Frontal cortex (tissue), 4 donors: ENCODE data around the gene DCAF17. TPM values are rescaled to one million over a fixed set of nuclear protein-coding genes. Genes with fewer than 3 reads are reported as not detected.
"Not testable (repeated sequence)": the region's sequence is repeated elsewhere in the genome, so short reads cannot be mapped to it uniquely, and the experiment has no call there.

Source experiments
- DNase-seq, 2 donors: peaks; one replicate each; pipeline ENCODE4 v3.0.0; 2012; ENCODE audit warnings: low spot score in 2 of 2
- FAIRE-seq: peaks from 2 replicates; lab custom pipeline; 2012; peaks lifted over from hg19 to GRCh38; lab: Jason Lieb, UNC
- total RNA-seq: library from RNA; depleted of rRNA; stranded (reverse); fragments of >200 nt; gene quantifications from one replicate; pipeline ENCODE4 v1.2.3, GENCODE V29; 2014
- donor health status: control.
- donor health status: control.
- donor health status: control.

Gene DCAF17
- total RNA-seq, 1 donor from 2014 or later = 70.5 TPM

DNA sequence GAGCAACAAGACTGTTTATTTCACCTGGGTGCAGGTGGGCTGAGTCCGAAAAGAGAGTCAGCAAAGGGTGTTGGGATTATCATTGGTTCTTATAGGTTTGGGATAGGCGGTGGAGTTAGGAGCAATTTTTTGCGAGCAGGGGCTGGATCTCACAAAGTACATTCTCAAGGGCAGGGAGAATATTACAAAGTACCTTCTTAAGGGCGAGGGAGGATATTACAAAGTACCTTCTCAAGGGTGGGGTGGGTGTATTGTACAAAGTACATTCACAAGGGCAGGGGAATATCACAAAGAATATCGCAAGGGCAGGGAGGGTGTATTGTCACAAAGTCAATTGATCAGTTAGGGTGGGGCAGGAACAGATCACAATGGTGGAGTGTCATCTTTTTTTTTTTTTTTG lies 63.6 kb downstream of the DCAF17 start:
- FAIRE-seq, DNase-seq: not testable (repeated sequence)

DNA sequence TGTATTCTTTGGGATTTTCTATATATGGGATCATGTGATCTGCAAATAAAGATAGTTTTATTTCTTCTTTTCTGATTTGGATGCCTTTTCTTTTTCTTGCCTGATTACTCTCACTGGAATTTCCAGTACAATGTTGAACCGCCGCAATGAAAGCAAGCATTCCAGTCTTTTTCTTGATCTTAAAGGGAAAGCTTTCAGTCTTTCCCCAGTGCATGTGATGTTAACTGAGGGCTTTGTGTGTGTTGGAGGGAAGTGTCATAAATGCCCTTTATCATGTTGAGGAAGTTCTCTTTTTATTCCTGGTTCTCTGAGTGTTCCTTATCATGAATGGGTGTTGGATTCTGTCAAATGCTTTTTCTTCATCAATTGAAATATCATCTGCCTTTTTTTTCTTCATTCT lies 71.3 kb downstream of the DCAF17 start:
- no peak for FAIRE-seq

DNA sequence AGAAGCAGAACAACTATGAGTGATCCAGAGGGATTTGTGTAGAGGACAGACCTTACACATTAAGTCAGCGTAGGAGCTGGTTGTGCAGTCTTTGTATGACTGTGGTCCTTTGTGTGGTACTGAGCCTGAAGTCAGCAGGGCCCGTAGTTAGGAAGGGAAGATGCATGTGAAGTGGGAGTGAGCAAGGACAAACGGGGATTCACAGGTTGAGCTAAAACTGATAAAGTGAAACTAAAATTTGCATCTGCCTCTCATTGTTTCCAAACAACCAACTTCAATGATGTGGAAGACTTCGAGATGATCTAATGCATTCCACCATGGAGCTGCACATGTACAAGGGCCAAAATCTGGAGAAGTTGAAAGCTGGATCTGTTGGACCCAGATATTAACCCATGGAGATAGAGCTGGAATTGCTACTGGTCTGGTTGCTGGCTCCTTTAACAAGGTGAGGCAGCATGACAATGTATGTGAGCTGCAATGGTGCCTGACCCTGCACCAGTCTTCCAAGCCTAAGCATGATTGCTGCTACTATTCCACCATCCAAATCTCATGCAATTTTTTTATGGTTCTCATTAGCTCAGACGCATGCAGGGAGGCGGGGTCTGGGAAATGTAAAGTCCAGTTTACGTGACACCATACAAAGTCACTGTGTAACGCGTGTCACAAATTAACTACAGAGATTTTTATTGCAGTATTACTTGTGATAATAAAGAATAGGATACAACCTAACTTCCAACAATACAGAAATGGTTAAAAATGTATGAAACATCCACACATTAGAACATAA lies 76.1 kb downstream of the DCAF17 start:
- no peak for FAIRE-seq
- no peak for DNase-seq

More for the DNA sequence above, 71.3 kb downstream of the DCAF17 start:
- DNase-seq = no peak

DNA sequence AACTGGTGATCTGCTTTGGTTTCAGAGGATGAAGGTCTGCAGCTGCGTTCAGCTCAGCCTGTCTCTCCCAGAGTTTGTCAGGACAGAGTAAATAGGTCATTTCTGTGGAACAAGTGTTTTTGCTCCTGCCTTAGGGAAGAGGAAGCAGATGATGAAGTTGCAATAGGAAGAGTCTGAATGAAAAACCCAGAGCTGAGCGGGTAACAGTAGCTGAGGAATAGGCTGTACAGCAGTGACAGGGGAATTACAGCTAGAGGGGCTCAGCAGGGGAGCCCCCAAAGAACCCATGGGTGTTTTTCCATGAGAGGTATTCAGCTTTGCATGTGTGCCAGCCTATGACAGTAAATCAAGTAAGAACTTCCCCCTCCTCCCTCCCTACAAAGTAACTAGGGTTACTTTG lies 78.0 kb downstream of the DCAF17 start:
- DNase-seq (no peak), FAIRE-seq (no peak)

DNA sequence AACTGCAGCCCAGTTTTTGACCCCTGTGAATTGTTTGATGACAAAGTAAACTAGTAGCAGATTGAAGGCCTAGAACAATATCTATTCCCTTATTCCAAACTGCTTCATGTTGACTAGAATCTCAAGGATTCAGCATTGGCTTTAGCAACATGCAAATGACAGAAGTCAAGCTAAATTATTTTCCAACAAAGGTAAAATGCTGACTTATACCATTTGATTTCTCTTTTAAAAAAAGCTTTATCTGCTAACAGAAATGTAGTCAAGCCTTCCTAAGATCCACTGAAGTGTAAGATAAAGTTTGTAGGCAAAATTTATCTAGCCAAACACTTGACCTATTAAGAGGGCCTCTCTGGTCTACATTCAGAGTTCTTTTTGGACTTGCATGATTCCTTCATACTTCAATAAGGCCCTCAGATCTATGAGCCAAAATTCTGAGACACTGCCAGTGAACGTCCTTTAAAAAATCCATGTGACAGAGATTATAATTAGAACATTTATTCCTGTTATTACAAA lies 78.7 kb downstream of the DCAF17 start:
- FAIRE-seq (no peak), DNase-seq (no peak)

DNA sequence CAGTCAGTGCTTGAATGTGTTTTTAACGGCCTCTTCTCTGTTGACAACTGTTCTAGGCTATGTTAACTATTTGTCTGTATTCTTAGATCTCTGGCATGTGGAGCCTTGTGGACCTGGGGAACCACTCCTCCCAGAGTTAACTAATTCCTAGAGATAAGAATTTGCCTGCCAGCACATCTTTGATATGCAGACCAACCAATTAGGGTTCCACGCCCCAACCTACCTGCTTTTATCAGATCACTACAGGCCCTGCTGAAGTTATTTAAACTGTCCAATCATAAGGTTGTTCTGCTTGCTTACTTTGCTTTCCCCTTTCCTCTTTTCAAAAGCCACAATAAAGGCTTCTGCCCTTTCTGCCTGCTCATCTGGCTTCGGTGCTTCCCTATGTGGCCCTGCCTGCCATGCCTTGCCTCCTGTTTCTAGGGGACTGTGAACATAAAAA lies 79.7 kb downstream of the DCAF17 start:
- no peak for FAIRE-seq
- no peak for DNase-seq

DNA sequence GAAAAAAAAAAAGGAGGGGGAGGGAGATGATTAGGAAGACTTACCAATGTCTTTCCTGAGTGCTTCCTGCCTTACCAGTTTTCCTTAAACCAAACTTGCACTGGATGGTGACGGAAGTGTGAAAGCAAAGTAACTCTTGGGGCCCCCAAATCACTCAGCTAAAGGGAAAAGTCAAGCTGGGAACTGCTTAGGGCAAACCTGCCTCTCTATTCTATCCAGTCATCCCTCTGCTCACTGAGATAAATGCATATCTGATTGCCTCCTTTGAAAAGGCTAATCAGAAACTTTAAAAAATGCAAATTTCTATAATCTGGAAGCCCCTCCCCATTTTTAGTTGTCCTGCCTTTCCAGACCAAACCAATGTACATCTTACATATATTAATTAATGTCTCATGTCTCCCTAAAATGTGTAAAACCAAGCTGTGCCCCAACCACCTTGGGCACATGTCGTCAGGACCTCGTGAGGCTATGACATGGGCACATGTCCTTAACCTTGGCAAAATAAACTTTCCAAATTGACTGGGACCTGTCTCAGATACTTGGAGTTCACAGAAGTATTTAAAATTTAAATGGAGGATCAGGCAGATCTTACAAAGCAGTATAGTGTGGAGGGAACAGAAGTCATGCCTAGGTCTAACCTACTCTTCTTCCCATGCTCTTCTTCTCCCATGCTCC lies 81.0 kb downstream of the DCAF17 start:
- FAIRE-seq (no peak), DNase-seq (no peak)

DNA sequence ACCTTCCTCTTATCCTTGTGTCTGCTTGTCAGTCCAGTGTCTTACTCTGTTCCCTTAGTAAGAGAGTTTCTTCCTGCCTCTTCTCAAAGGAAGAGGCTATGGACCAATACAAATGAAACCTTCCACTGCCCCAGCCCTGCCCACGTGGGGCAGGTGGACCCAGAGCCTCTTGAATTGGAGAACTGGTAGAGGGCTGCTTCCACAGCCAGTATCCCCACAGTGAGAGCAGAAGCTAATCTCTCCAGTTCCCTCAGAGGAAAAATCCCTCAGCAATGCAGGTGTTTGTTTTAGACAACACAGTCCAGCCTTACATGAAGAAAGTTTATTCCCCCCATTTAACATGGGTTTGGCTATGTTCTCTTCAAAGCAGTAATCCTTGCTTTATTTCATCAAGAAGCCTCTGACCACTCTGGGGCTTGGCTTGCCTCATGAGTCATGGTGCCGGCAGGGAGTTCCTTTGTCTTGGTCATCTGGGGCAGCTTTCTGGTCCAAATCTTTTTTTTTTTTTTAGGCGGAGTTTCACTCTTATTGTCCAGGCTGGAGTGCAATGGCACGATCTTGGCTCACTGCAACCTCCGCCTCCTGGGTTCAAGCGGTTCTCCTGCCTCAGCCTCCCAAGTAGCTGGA lies 81.8 kb downstream of the DCAF17 start:
- no peak for DNase-seq
- no peak for FAIRE-seq

DNA sequence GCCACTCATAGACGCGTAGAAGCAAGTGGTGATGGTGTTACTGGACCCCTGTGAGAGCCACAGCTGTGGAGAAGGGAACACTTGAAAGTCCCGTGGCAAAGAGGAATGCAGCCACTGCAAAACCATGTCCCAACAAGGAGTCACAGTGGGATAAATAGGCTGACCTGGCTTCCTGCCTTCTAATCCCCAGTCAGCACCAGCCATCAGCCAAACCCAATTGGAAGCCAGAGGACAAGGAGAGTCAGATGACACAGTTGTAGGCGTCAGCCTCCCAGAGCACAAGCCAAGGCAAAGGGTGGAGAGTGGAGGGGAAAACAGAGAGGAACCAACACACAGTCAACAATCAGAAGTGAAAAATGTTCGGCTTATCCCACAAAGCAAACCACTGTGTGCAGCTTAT lies 82.8 kb downstream of the DCAF17 start:
- no peak for DNase-seq
- no peak for FAIRE-seq

DNA sequence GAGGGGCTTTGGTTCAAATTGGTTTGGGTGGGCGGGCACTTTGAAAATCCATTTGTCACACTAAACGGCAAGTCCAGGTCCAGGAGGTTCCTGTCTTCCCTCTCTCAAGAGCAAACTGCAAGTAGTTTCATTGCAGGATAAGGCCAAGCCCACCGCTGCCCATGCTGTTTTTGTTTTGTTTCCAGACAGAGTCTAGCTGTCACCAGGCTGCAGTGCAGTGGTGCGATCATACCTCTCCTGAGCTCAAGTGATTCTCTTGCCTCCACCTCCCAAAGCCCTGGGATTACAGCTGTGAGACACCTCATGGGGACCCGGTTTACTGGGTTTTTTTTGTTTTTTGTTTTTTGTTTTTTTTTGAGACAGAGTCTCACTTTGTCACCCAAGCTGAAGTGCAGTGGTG lies 86.4 kb downstream of the DCAF17 start:
- FAIRE-seq (no peak), DNase-seq (no peak)

DNA sequence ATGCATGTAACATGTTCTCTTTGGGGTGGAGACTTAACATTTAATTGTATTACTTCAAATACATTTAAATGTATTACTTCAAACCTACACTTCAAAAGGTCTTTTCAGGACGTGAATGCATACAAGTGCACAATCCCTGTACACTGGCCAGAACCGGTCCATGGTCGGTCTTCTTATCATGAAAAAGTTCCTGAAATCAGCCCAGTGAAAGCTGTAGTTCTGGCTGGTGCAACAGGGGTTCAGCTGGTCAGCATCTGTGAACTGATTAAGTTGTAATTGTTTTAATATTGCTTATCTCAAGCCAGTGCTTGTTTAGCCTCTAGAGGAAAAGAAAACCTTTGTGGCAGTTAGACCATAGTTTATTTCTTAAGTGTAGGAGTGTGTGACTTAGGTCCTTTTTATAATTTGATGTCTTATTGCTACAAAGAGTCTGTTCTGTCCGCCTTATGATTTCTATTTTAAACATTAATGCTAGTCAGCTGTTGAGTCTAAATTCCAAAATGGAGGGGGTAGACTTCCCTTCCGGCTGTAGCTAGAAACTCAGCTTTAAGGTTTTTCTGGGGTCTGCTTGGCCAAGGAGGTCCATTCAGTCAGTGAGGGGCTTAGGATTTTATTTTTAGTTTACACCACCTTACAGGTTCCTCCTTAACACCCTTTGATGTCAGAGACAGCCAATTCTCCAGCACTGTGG lies 87.5 kb downstream of the DCAF17 start:
- no peak for FAIRE-seq

DNA sequence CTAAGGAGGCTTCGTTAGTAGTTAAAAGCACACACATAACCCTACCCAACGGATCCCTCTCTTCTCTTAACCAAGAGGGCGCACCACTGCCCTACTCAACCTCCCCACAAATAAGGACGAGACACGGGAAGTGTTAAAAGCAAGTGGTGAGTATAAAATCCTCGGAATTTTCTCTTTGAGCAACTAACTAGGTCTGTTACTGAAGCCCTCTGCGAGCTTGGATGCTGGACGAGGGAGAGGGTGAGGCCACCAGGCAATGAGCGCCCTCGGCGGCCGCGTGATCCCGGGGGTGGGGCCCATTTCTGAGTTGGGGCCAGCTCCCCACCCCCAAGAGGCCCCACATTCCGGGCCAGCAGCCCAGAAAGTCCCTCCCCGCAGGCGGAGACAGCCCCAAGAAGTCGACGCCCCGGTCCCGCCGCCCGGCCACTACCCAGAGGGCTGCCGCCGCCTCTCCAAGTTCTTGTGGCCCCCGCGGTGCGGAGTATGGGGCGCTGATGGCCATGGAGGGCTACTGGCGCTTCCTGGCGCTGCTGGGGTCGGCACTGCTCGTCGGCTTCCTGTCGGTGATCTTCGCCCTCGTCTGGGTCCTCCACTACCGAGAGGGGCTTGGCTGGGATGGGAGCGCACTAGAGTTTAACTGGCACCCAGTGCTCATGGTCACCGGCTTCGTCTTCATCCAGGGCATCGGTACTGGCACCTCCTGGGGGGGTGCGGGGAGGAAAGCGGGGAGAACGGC lies 88.2 kb downstream of the DCAF17 start, which contains the start of gene CYBRD1:
Gene CYBRD1, plus strand, starts transcription at position 423 of the 736 bp plus-strand sequence. Its CDS starts 72 bp downstream, at position 495.
- DNase-seq (peak; percentile 66 to 81), FAIRE-seq (no peak)

More for the DNA sequence above, 87.5 kb downstream of the DCAF17 start:
- DNase-seq = no peak

DNA sequence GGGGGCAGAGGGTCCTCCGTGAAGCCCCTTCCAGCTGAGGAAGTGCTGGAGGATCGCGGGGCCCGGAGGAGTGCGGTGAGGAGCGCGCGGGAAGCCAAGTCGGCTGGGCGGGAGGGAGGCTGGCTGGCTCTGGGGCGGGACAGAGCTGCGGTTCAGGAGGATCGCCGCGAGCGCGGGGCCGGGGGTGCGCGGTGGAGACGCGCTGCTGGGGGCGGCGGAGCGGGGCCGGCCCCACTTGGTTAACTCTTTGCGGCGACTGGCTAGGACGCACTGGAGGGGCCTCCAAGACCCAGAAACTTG lies 88.7 kb downstream of the DCAF17 start:
- FAIRE-seq = no peak
- DNase-seq = peak; percentile 36 to 40

DNA sequence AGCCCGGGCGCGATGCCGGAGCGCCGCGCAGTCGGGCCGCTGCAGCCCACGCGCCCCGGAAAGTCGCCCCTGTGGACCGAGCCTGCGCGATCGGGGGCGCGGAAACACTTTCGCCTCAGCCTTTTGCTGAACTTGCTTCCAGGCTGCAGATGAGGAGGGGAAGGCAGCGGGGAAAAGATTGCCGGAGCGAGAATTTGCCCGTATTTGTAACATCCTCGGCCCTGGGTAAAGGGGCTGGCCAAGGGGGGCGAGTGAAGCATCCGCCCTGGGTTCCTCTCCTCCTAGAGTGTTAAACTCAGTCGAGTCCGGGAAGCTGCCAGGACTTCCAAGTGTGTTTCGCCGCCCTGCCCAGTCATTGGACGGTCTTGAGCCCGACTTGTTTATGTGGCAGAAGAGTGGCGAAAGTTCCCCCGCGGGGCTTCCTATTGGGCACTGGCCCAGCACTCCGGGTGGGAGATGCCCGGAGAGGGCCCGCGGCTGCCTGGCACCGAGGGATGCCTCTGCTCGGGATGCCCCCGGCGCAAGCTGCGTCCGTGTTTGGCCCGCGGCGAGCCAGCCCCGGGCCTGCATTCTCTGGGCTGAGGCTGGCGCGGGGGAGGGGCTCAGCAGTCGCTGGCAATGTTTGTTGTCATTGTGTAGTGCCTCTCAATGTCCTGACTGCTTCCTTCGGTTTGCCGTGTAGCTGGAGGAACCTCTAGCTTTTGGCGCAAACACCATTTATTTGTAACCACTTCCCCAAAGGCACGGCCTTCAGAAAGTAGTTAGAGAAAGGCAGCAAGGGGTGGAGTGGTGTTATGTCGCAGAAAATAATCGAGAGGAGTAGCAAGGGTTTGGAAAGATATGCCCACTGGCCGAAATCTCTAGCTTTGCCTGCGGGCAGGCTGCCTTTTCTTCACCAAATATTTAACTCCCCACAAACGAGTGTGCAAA lies 89.3 kb downstream of the DCAF17 start:
- FAIRE-seq (no peak), DNase-seq (peak; percentile 45 to 58)

DNA sequence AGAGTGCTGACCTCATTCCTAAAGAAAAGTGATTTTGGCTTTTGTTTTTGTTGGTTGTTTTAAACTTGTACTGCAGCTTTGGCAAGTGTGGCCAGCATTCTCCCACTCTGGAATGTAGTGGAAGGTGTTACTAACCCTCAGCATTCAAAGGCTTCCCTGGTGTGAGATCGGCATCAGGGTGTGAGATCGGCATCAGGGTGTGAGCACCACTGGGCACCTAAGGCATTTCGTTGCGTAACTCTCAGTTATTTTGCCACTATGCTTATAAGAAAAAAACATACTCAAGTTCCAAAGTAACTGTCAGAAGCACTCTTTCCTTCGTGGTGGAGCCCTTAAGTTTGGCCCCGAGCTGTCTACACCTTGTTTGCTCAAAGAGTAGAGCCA lies 90.0 kb downstream of the DCAF17 start:
- DNase-seq (no peak), FAIRE-seq (no peak)

DNA sequence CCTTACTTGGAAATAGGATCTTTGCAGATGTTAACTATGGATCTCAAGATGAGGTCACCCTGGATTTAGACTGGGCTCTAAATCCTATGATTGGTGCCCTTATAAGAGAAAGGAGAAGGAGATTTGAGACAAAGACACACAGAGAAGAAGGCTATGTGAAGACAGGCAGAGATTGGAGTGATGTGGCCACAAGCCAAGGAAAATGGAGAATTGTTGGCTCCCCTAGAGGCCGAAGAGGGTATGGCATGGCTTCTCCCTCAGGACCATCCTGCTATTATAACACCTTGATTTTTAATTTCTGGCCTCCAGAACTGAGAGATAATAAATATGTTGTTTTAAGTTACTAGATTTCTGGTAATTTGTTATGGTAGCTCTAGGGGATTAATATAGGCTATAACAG lies 95.9 kb downstream of the DCAF17 start:
- FAIRE-seq (no peak), DNase-seq (no peak)

DNA sequence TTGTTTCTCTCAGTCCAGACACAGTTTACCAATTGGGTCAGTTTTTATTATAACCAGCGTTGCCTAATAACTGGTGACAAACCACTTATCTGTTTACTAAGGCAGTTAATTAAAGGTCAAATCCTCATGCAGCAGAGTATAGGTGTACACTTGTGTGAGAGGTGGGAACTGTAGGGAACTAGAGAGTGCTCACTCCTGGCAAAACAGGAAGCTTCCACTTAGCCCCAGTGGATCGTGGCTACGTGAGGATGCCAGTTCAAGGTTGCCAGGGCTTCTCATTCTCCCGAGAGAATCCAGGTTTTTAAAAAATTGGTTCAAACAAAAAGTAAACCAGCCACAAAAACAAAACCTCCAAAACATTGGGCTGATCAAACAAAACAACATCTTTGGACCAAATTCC lies 96.4 kb downstream of the DCAF17 start:
- no peak for DNase-seq
- no peak for FAIRE-seq

DNA sequence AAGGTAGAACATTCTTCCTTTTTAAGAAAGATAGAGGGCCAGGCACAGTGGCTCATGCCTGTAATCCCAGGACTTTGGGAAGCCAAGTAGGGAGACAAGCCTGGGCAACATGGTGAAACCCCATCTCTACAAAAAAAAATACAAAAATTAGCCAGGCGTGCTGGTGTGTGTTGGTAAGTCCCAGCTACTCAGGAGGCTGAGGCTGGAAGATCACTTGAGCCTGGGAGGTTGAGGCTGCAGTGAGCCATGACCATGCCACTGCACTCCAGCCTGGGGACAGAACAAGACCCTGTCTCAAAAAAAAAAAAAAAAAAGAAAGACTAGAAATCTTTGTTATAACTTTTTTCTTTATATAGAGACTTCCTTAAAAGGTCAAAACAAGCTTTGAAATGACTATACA lies 96.8 kb downstream of the DCAF17 start:
- not testable (repeated sequence) for FAIRE-seq, DNase-seq

DNA sequence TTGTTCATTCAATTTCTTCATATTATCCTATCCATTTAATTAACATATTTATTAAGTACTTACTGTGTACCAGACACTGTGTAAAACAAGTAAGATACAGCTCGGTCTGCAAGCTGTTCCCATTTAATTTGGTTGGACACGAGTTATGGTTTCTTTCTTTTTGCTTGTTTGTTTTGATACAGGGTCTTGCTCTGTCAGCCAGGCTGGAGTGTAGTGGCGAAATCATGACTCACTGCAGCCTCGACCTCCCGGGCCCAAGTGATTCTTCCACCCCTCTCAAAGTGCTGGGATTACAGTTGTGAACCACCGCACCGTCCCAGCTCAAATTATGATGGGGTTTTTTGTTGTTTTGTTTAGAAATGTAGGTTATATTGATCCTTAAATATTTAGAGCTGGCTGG lies 97.3 kb downstream of the DCAF17 start:
- FAIRE-seq = no peak
- DNase-seq = no peak
